Ishikawa (cell line): ENCODE results near the gene FHL5.

ENCODE experiments used
- CEBPB ChIP-seq: IDR thresholded peaks from 2 replicates; pipeline ENCODE4 v1.6.1; 2012
- CREB1 ChIP-seq: IDR thresholded peaks from 2 replicates; pipeline ENCODE4 v1.6.1; 2012; ENCODE audit warnings: low read depth
- EGR1 ChIP-seq: IDR thresholded peaks from 2 replicates; pipeline ENCODE4 v1.6.1; 2012
- EP300 ChIP-seq: IDR thresholded peaks from 2 replicates; pipeline ENCODE4 v1.6.1; 2012; ENCODE audit warnings: borderline replicate concordance
- FOXM1 ChIP-seq: IDR thresholded peaks from 2 replicates; pipeline ENCODE4 v1.6.1; 2012; ENCODE audit warnings: low read depth, borderline replicate concordance
- NFIC ChIP-seq: IDR thresholded peaks from 2 replicates; pipeline ENCODE4 v1.6.1; 2012
- RAD21 ChIP-seq: IDR thresholded peaks from 2 replicates; pipeline ENCODE4 v1.6.1; 2012; ENCODE audit warnings: low read depth
- REST ChIP-seq: IDR thresholded peaks from 2 replicates; pipeline ENCODE4 v1.6.1; 2012; ENCODE audit warnings: low read depth, mild to moderate bottlenecking
- TAF1 ChIP-seq: IDR thresholded peaks from 2 replicates; pipeline ENCODE4 v1.6.1; 2012; ENCODE audit warnings: low read depth, mild to moderate bottlenecking
- TCF12 ChIP-seq: IDR thresholded peaks from 2 replicates; pipeline ENCODE4 v1.6.1; 2012; ENCODE audit warnings: low read depth
- TEAD4 ChIP-seq: IDR thresholded peaks from 2 replicates; pipeline ENCODE4 v1.6.1; 2012
- YY1 ChIP-seq: IDR thresholded peaks from 2 replicates; pipeline ENCODE4 v1.6.1; 2012; ENCODE audit warnings: low read depth
- ZBTB7A ChIP-seq: IDR thresholded peaks from 2 replicates; pipeline ENCODE4 v1.6.1; 2012; ENCODE audit warnings: low read depth
- TF ChIP-seq, protein P1 (sequence below): IDR thresholded peaks from 2 replicates; pipeline ENCODE4 v1.6.1; 2012
- TF ChIP-seq, protein P2 (sequence below): IDR thresholded peaks from 2 replicates; pipeline ENCODE4 v1.6.1; 2012

FHL5 gene

GRCh38 chr6:96582436-96582835 lies 19.5 kb downstream of the FHL5 start:
- TF ChIP-seq REST = no peak
- no peak for TF ChIP-seq FOXM1
- TF ChIP-seq CREB1 = no peak
- TF ChIP-seq CEBPB = no peak
- no peak for TF ChIP-seq TCF12
- TF ChIP-seq NFIC = no peak
- TF ChIP-seq, protein P1, sequence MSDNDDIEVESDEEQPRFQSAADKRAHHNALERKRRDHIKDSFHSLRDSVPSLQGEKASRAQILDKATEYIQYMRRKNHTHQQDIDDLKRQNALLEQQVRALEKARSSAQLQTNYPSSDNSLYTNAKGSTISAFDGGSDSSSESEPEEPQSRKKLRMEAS = no peak
- no peak for TF ChIP-seq YY1
- no peak for TF ChIP-seq EGR1
- TF ChIP-seq ZBTB7A = no peak

DNA sequence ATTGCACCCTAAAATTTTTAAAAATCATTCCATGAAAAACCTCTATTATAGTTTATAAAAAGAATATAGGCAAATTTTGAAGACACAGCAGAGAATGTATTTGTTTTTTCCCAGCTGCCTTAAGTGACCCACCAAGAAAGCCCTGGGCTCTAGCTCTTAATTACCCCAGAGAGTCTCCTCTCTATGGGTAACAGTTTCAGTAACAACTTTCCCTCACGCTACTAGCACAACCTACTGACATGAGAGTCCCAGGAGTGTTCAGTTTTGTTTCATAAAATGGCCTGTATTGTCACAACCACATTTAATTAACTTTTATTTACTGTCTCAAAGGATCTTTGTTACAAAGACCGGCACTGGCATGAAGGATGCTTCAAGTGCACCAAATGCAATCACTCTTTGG lies 41.5 kb downstream of the FHL5 start:
- TF ChIP-seq CREB1 (no peak), EGR1 (no peak), ZBTB7A (no peak), YY1 (no peak), TCF12 (no peak), RAD21 (no peak), TEAD4 (no peak), TAF1 (no peak), EP300 (no peak), FOXM1 (no peak), REST (no peak), NFIC (no peak), CEBPB (no peak)
- TF ChIP-seq, protein P1 = no peak
- TF ChIP-seq, protein P2, sequence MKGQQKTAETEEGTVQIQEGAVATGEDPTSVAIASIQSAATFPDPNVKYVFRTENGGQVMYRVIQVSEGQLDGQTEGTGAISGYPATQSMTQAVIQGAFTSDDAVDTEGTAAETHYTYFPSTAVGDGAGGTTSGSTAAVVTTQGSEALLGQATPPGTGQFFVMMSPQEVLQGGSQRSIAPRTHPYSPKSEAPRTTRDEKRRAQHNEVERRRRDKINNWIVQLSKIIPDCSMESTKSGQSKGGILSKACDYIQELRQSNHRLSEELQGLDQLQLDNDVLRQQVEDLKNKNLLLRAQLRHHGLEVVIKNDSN = no peak

GRCh38 chr6:96608074-96608473 lies 45.1 kb downstream of the FHL5 start:
- TF ChIP-seq ZBTB7A = no peak
- no peak for TF ChIP-seq EGR1

DNA sequence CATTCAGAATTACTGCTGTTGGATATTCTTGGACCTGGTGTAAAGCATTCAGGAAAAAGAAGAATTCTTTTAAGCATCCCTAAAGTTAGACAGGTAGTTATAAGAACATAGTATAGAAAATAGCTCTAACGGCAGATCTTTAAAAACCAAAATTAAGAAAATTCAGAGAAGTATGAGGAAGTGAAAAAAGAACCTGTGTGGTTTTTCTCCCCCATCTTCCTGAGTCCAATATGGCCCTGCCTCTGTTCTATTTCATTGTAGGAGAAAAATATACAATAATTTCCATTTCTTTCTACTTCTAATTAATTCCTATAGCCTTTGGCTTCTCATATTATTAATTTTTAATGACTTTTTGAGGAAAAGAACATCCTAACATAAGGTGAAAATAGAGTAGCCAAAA lies 47.1 kb downstream of the FHL5 start:
- TF ChIP-seq EP300 = no peak
- TF ChIP-seq TEAD4 = no peak
- no peak for TF ChIP-seq CEBPB
- TF ChIP-seq CREB1 = no peak
- no peak for TF ChIP-seq YY1
- no peak for TF ChIP-seq EGR1
- TF ChIP-seq TCF12 = no peak

DNA sequence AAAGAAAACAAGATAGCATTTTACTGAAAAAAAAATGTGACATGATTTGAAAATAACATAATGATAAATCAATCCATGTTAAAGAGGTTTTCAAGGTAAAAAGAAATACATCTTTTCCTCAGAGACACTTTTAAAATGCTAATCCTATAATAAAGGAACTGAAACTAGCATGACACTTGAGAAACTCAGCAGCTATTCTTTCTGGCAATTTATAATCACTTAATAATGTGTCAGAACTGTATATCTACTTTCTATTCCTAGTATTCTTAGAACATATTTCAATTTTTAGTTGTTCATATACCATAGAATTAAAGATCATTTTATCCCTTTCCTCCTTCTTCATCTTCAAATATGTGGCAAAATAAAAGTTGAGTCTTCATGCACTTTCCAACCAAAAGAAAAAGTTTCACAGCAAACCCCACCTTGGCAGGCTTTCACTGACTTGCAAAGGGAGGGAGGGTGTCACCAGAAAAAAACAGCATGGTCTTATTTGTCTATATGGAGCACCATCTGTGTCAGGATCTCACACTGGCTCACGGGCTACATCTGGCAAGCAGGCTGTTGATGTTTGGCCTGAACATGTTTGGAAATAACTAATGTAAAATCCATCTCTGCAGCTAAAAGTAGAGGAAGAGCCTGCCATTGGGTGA lies 48.5 kb downstream of the FHL5 start:
- TF ChIP-seq, protein P2 = no peak
- TF ChIP-seq FOXM1 (no peak), CEBPB (no peak), REST (no peak)
- TF ChIP-seq, protein P1 = no peak
